Sigmoid colon (tissue), 7 donors: ENCODE data around the gene LPIN1. TPM values are rescaled to one million over a fixed set of nuclear protein-coding genes. Genes with fewer than 3 reads are reported as not detected.

ENCODE experiments used
- DNase-seq: peaks from one replicate; pipeline ENCODE4 v3.0.0-alpha.2; 2019
- H3K27ac ChIP-seq, 4 donors: fragments of 200-600 bp; sonication (generic); one replicate each; pipeline ENCODE4 v1.5.1; 2016 to 2019; ENCODE audit warnings: mild to moderate bottlenecking in 1 of 4
- H3K27me3 ChIP-seq, 3 donors: fragments of 200-600 bp; sonication (generic); one replicate each; pipeline ENCODE4 v1.5.1; 2019; ENCODE audit warnings: mild to moderate bottlenecking in 1 of 3
- H3K36me3 ChIP-seq, 4 donors: fragments of 200-600 bp; sonication (generic); one replicate each; pipeline ENCODE4 v1.5.1; 2016 to 2019
- H3K4me1 ChIP-seq, 4 donors: fragments of 200-600 bp; sonication (generic); one replicate each; pipeline ENCODE4 v1.5.1; 2017 to 2019
- H3K4me3 ChIP-seq, 4 donors: fragments of 200-600 bp; sonication (generic); one replicate each; pipeline ENCODE4 v1.5.1; 2017 to 2019; ENCODE audit warnings: mild to moderate bottlenecking in 2 of 4, moderate library complexity in 1 of 4
- H3K9me3 ChIP-seq, 4 donors: fragments of 200-600 bp in 3 of 4; sonication (generic) in 3 of 4; one replicate each; pipeline versions ENCODE4 v1.5.1 to v1.6.1; 2013 to 2019
- CTCF ChIP-seq, 4 experiments: fragments of 450-650 bp in 3 of 4; fragments of 200-600 bp in 1 of 4; IDR thresholded peaks; one replicate each; pipeline ENCODE4 v1.5.1; 2016 to 2019; ENCODE audit warnings: antibody characterized with exemption in 4 of 4, mild to moderate bottlenecking in 3 of 4, moderate library complexity in 2 of 4
- EP300 ChIP-seq, 4 donors: sonication (generic); formaldehyde crosslinking; IDR thresholded peaks; one replicate each; pipeline ENCODE4 v1.6.1; 2017; ENCODE audit warnings: antibody characterized with exemption in 4 of 4
- POLR2A ChIP-seq, 2 donors: fragments of 450-650 bp; IDR thresholded peaks; one replicate each; pipeline ENCODE4 v1.6.1; 2016; ENCODE audit warnings: antibody characterized with exemption in 2 of 2, mild to moderate bottlenecking in 2 of 2, moderate library complexity in 2 of 2
- POLR2AphosphoS5 ChIP-seq, 4 donors: sonication (generic); formaldehyde crosslinking; IDR thresholded peaks; one replicate each; pipeline ENCODE4 v1.6.1; 2017; ENCODE audit warnings: antibody characterized with exemption in 4 of 4
- WGBS, 2 donors: extraction: QIAGEN DNeasy Blood & Tissue Kit; methylation state at CpG; one replicate each; pipeline ENCODE4 v1.1.7; 2013; 5-methylcytosine and 5-hydroxymethylcytosine counted together
- intact Hi-C: fragments of 100-400 bp; cut with DNase I; formaldehyde crosslinking; loops from one replicate; pipeline ENCODE4 v1.15.1; 2023
- polyA plus RNA-seq, 3 donors: library from polyadenylated mRNA; stranded (reverse); fragments of 200-250 nt; gene quantifications; one replicate each; pipeline ENCODE4 v1.2.3, GENCODE V29; 2013
- total RNA-seq, 4 donors: library from RNA; depleted of rRNA; stranded (reverse); fragments of >200 nt; gene quantifications; one replicate each; pipeline ENCODE4 v1.1.0, GENCODE V29; 2016
- donor health status: healthy with polysubstance abuse.
- donor health status: Bipolar disorder and iron deficiency.
- donor health status: healthy.

LPIN1 gene
- total RNA-seq (10 to 100 TPM; 27.5 to 37.4 (median 30.6) TPM), polyA plus RNA-seq (10 to 100 TPM in 1 of 3 donors, 1 to 10 TPM in 2; 4.2 to 29.2 (median 4.9) TPM)

GRCh38 chr2:11746376-11746806 lies at the start of gene LPIN1:
LPIN1 (plus strand) TSS chr2:11746632; CDS start chr2:11765542, 18,910 bp downstream.
- peak; percentile 80 to 96 (median 84) for TF ChIP-seq POLR2AphosphoS5 (IDR thresholded peaks at IDR 0.05)
- TF ChIP-seq EP300 (IDR thresholded peaks at IDR 0.05) = no peak
- no peak for TF ChIP-seq POLR2A (IDR thresholded peaks at IDR 0.05)
- TF ChIP-seq CTCF (IDR thresholded peaks at IDR 0.05) = peak in 1 of 4 experiments; percentile 9
- Histone ChIP-seq H3K9me3 (no peaks in the 10 kb centered on the region), H3K4me1 (peaks cover 0 to 60% (median 49%) of the 10 kb centered on the region in 4 donors), H3K27me3 (no peaks in the 10 kb centered on the region), H3K36me3 (no peaks in the 10 kb centered on the region), H3K27ac (peak within 1 kb of the TSS; percentile 88 to 93 (median 90)), H3K4me3 (peak within 1 kb of the TSS; percentile 65 to 96 (median 75))
- intact Hi-C loops = loop anchor here (10.0 kb wide), 1 partner anchor 968 kb away; the partner anchor contains the start of gene TRIB2
- 0 to 1% methylated on average over 49 of the region's 49 CpGs for WGBS, 2 donors
- DNase-seq = peak; percentile 95

- TF ChIP-seq POLR2AphosphoS5 (IDR thresholded peaks at IDR 0.05) (no peak), CTCF (IDR thresholded peaks at IDR 0.05) (no peak), POLR2A (IDR thresholded peaks at IDR 0.05) (no peak), EP300 (IDR thresholded peaks at IDR 0.05) (no peak)
- Histone ChIP-seq H3K36me3 (no peaks in the 10 kb centered on the region), H3K27me3 (no peaks in the 10 kb centered on the region), H3K4me1 (peaks cover 0 to 35% (median 20%) of the 10 kb centered on the region in 4 donors), H3K4me3 (no peak overlapping the region), H3K9me3 (no peaks in the 10 kb centered on the region), H3K27ac (peak overlapping the region in 3 of 4 donors; percentile 69 to 74 (median 71))
- intact Hi-C loops = no loop called here
- no peak for DNase-seq
- 41 to 50% methylated on average over 9 of the region's 9 CpGs for WGBS, 2 donors
These were observed 49.7 kb upstream of the LPIN1 start for GRCh38 chr2:11696736-11697102.

GRCh38 chr2:11697103-11697871 lies 49.1 kb upstream of the LPIN1 start:
- TF ChIP-seq EP300 (IDR thresholded peaks at IDR 0.05) (no peak), POLR2AphosphoS5 (IDR thresholded peaks at IDR 0.05) (peak in 1 of 4 donors; percentile 22), CTCF (IDR thresholded peaks at IDR 0.05) (no peak)

GRCh38 chr2:11698009-11698922 lies 48.2 kb upstream of the LPIN1 start:
- Histone ChIP-seq H3K27ac (peak overlapping the region; percentile 62 to 74 (median 70)), H3K27me3 (no peaks in the 10 kb centered on the region), H3K4me3 (no peak overlapping the region), H3K4me1 (peaks cover 0 to 32% (median 19%) of the 10 kb centered on the region in 4 donors), H3K9me3 (no peaks in the 10 kb centered on the region), H3K36me3 (no peaks in the 10 kb centered on the region)
- DNase-seq = peak; percentile 97
- TF ChIP-seq EP300 (IDR thresholded peaks at IDR 0.05) (peak in 2 of 4 donors; percentile 37 to 61), POLR2AphosphoS5 (IDR thresholded peaks at IDR 0.05) (peak; percentile 61 to 72 (median 71)), POLR2A (IDR thresholded peaks at IDR 0.05) (no peak)
- WGBS, 2 donors = 73 to 79% methylated on average over 24 of the region's 24 CpGs
- intact Hi-C loops = no loop called here

More at GRCh38 chr2:11697103-11697871, 49.1 kb upstream of the LPIN1 start:
- Histone ChIP-seq H3K9me3 (no peaks in the 10 kb centered on the region), H3K27ac (peak overlapping the region; percentile 62 to 74 (median 70)), H3K4me1 (peaks cover 0 to 35% (median 20%) of the 10 kb centered on the region in 4 donors), H3K36me3 (no peaks in the 10 kb centered on the region), H3K4me3 (no peak overlapping the region), H3K27me3 (no peaks in the 10 kb centered on the region)
- WGBS, 2 donors = 41 to 57% methylated on average over 16 of the region's 16 CpGs
- DNase-seq = peak; percentile 84
- intact Hi-C loops = no loop called here
